ELF-1 (cell line): Measurements from ENCODE around the gene GOLGA6L7.
"Not testable (repeated sequence)": the region's sequence is repeated elsewhere in the genome, so short reads cannot be mapped to it uniquely, and the experiment has no call there.

Experiments
- DNase-seq: peaks from one replicate; pipeline ENCODE4 v3.0.0-alpha.2; 2016; ENCODE audit warnings: low read depth, low spot score

The GOLGA6L7 gene

DNA sequence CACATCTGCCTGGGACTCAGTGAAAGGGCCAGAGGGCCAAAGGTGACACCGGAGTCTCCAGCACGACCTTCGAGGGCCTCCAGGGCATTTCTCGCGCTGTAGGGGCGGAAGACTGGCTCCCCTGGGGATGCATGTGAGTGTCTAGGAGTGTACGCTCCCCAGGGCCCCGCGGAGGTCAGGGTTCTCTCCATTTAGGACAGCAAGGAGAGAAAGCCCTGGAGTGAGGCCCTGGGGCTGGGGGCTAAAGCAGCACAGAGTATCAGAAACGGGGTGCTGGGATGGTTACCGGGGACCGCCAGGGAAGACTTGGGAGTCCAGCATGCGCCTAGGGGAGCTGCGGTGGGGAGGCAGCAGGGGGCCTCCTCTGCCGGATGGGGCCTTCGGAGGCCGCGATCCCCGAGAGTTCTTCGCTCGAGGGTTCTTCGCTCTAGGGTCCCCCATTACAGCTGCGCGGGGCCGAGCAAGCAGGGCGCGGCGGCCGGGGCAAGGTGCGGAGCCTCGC is 36.7 kb upstream of the GOLGA6L7 start:
- DNase-seq: peak; percentile 39

DNA sequence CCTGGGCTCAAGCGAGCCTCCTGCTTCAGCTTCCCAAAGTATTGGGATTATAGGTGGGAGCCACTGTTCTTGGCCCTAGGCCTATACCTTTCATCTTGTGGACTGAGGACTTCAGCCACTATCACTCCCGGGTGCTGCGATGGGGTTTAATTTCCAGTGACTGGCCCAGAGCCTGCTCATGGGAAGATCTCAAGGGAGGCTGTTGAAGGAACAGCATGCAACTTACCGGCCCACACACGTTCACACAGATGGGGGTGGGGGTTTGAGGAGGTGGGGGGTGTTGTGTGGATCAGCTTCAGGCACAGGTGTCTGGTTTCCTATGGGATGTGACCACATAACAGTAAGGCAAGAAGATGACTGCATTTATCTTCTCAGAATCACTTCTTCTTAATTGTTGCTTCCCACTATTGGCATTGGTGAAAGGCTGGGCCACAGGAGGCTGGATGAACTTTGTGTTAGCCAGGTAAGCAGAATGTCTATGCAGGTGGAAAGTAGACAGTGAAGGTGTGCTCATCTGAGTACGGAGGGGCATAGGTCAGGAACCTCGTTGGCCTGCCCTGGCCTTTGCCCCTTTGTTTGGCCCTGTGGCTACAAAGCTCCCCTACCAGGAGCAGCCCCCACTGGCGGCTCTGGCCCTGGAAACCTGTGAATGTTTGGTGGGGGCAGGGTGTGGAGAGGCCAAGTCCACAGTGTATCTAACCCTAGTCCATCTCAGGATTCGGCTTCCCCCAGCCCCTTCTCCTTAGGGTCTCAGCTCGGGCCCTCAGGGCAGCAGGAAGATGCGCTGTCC is 35.9 kb upstream of the GOLGA6L7 start:
- DNase-seq: no peak

DNA sequence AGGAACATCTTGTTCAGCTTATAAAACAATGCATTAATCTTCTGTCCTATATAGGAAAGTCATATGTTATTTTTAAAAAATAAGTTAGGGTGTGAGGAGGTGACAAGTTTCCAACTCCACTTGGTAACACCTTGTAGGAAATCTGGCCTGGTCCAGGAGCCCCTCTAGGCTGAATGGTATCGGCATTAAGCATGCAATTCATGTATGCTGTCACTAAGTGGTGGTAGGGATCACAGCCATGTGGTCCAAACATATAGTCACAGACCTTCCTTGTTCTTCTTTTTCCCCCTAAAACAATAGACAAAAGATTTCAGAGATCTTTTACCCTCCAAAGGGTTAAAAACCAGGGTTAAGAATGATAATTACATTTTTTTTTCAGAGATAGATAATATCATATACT is 33.2 kb upstream of the GOLGA6L7 start:
- DNase-seq: no peak

DNA sequence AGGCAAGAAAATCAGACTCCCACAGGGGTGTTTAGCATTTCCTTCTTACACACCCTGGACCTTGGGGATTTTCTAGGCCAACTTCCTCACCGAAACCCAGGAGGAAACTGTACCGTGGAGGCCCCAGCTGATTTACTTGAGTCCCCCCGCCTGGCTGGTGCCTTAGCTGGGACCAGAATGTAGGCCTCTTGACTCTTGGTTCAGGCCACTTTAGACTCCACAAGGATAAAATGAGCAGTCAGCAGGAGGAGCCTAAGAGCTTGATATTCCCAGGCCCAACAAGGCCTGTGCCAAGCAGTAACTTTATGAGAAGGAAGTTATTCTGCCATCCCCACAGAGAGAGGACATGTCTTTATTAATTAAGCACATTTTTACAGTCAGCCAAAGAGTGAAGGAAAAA is 32.7 kb upstream of the GOLGA6L7 start:
- no peak for DNase-seq

DNA sequence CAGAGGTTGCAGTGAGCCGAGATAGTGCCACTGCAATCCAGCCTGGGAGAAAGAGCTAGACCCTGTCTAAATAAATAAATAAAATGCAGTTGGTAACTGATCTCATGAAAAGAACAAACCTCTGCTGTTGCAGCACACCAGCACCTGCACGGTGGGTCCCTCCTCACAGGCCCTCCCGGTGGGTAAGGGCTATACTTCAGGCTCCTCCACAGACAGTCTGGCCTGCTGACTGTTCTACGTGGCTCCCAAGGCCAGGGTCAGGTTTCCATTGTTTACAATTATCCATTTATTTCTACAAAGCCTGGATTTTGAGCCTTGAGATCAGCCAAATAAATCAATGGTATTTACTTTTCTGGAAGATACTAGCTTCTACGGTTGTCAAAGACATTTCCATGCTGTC is 32.2 kb upstream of the GOLGA6L7 start:
- no peak for DNase-seq

DNA sequence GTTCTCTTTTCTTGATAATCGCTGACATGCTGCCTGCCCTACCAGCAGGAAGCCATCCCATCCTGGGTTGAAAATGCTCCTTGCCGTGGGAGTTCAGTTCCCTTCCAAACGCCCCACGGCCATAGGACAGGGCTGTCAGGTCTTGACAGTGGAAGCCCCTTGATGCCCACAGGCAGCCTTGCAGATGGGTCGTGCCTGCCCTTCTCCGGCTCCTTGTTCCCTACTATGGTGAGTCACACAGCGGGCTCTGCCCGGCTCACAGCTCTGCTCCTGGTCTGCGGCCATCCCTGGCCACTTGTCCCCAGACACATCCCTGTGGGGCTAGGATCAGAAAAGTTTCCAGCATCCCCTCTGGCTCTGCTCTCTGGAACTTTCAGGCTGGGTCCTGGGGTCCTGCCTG is 31.1 kb upstream of the GOLGA6L7 start:
- DNase-seq: no peak

DNA sequence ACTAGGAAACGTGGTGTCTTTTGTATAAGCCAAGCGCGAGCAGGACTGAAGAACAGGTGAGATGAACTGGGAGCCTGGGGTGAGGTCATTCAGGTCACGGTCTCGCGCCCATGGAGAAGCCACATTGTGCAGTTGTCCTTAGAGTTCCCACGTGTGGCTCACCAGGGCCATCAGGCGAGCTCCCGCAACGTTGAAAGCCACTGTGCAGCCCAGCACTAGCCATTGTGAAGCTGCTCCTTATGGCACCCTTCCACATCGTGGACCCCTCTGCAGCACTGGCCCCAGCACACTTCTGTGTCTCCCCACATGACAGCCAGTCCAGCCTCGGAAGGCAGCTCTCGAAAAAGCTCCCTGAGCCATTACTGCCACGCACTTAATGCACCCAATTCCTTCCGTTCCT is 29.8 kb upstream of the GOLGA6L7 start:
- no peak for DNase-seq

DNA sequence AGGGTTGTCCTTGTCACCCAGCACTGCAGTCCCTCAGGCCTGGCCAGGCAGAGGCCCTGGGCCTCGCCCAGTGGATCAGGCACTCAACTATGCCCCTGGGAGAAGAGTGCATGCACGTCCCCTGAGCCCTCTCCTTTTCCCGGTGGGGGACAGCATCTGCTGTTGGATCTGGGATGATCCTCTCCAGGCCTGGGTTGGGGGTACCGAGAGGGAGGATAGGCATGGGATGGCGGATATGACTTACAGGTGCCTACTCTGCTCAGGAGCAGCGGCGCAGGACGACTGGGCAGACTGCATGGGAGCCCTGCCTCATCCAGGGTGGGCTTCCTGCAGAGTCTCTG is 28.4 kb upstream of the GOLGA6L7 start:
- no peak for DNase-seq

DNA sequence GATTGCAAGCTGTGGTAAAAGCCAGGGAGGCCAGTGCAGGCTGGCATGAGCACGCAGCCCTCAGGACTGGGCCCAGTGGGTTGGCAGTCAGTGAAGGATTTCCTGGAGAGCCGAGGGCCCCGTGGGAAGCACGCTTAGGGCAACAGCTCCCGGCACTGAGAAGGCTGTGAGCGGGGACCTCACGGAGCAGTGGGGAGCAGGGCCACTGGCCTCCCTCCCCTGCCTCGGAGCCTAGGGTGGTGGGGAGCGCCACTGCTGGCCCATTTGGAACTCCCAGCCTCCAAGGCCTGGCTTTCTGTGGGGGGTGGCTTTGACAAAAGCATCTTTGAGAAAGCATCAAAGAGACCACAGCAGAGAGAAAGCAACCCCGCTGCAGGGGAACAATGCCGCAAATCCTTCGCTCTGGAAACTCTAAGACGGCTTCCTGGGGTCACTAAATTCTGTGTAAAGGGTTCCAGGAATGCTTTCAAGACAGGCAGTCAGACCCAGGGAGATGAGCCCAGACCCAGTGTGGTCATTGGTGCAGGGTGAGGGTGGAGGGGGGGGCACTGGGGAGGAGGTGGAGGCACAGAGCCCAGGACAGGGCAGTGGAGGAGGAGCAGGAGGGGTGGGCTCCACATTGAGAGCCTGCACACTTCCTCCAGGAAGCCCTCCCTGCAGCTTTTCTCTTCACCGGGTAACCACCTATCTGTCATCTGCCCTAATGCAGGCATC is 27.8 kb upstream of the GOLGA6L7 start:
- DNase-seq: peak; percentile 76

DNA sequence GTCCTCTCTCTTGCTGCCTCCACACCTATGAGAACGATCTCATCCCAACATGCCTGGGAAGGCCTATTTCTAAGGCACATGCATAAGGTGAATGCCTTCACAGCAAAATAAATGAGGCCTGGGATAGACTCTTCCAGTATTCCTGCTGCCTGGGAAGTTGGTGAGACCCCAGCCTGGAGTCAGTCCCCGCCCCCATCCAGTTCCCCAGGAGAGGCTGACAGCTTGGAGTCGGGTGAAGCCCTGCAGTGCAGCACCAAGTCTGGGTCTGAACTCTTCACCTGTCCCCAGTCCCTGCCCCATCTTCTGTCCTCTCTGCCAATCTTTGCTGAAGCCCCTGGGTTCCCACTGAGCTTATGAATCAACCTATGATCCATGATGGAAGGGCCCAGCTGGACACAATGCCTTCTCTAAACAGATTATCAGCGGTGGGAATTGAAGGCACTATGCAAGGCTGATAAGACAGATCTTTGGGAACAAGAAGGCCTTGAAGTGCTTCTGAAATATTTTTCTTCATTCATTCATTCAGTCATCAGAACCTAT is 27.1 kb upstream of the GOLGA6L7 start:
- DNase-seq: peak; percentile 21

DNA sequence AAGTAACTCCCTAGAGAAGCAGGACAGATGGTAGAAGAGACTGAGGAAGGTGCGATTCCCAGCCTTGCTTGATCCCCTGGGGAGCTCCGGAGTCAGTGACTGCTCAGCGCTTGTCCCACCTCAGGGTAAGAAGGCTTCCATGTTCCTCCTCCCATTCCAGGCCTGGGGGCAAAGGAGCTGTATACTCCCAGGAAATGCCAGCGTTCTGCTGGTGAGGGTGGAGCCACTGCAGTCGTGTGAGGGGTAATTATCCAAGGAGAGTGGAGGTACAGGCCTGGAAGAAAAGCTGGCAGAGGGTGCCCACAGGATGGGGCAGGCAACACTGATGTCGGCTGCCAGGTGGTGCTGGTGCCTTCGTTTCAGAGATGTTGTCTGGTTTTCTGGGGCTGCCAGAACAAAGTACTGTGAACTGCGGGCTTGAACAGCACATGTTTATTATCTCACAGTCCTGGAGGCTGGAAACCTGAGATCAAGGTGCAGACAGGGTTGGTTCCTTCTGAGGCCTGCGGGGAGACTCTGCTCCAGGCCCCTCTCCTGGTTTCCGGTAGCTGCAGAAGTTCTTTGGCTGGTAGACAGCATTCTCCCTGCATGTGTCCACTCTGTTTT is 25.2 kb upstream of the GOLGA6L7 start:
- peak; percentile 64 for DNase-seq

DNA sequence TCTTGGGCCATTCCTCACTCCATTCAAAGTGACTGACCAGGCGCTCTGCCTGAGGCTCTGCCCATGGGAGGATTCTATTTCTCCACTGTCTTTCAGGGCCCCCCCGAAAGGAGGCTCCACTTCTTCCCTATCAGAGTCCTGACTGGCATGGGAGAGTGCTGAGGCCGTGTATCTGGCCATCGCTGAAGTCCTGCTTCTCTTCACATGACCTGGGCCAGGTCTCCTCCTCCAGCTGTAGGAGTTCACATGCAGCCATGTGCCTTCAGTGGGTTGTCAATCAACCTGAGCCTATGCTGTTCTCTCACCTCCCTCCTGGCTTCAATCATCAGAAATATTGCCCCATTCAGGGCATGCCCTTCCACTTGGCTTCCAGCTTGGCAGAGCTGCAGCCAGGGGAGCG is 24.6 kb upstream of the GOLGA6L7 start:
- no peak for DNase-seq

DNA sequence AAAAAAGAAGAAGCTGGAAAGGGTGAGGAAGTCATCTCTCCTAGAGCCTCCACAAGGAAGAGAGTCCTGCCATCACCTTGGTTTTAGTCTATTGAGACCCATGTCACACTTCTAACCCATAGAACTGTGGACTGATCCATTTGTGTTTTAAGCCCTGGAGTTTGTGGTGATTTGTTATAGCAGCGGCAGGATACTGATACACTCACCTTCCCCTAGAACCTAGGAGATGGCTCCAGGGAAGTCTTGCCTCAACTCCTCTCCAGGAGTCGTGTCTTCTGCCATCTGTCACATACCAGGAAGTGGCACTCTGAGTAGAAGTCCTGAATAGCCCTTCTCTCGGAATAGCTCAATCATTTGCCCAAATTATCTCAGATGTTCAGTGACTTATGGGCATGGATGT is 22.7 kb upstream of the GOLGA6L7 start:
- no peak for DNase-seq

DNA sequence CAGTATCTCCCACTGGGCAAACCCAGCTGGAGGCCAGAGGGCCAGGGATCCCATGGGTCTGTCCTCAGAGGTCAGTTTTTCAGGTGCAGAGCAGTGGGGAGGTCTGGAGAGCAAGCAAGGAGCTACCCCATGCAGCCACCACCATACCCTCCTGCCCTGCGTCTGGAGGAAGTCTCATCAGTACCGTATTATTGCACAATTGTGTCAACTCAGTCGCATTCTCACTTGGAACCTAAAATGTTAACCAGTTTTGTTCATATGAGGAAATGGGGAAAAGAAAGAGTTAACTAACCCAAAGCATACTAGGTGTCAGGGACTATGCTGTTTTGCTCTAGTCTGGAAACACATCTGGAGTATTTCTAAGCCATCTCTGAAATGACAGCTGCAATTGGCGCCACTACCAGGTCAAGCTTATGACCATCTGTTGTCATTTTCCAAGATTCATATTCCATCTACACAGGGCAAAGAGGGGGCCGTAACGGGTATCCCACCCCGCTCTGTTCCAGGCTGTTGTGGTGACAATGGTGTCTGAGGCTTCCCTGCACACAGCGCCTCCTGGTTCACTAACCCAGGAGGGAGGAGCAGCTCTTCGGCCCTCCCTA is 20.4 kb upstream of the GOLGA6L7 start:
- no peak for DNase-seq

DNA sequence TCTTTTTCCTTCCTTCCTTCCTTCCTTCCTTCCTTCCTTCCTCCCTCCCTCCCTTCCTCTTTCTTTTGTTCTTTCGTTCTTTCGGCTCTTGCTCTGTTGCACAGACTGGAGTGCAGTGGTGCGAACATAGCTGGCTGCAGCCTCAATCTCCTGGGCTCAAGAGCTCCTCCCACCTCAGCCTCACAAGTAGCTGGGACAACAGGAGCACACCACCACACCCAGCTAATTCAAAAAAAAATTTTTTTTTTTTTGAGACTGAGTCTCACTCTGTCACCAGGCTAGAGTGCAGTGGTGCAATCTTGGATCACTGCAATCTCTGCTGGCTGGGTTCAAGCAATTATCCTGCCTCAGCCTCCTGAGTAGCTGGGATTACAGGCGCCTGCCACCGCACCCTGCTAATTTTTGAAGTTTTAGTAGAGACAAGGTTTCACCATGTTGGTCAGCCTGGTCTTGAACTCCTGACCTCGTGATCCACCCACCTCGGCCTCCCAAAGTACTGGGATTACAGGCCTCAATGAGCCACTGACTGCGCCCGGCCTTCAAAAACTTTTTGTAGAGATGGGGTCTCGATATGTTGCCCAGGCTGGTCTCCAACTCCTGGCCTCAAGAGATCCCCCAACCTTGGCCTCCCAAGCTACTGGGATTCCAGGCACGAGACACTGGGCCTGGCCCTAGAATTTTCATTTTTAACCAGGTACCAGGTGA is 13.3 kb upstream of the GOLGA6L7 start:
- not testable (repeated sequence) for DNase-seq

DNA sequence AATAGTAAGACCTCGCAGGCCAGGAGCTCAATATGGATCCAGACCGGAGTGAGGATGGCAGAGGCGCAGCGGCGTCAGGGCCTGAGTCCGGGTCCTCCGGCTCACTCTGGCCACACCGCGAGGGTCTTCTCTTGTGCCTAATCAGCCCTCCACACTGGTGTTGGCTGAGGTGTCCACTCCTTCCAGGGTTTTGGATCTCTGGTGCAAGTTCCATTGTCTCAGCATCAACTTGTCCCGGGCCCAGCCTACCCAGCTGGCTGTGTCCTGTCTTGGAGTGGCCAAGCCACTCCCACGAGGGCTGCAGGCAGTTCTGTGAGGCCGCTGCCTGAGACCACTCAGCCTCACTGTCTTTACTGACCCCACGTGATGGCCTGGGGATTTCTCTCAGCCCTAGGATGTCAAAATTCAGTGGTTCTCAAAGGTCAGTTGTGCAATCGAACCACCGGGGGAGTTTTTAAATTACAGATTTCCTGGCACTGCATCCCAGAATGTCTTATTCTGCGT is 12.6 kb upstream of the GOLGA6L7 start:
- DNase-seq: no peak

DNA sequence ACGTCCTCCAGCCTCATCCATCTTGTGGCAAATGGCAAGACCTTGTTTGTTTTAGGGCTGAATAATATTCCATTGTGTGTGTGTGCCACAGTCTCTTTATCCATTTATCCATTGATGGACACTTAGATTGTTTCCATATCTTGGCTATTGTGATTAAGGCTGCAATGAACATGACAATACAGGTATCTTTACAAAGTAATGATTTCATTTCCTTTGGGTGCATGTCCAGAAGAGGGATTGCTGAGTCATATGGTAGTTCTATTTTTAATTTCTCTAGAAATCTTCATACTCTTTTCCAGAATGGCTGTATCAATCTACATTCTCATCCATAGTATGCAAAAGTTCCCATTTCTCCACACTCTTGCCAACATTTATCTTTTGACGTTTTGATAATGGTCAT is 6.1 kb upstream of the GOLGA6L7 start:
- not testable (repeated sequence) for DNase-seq

DNA sequence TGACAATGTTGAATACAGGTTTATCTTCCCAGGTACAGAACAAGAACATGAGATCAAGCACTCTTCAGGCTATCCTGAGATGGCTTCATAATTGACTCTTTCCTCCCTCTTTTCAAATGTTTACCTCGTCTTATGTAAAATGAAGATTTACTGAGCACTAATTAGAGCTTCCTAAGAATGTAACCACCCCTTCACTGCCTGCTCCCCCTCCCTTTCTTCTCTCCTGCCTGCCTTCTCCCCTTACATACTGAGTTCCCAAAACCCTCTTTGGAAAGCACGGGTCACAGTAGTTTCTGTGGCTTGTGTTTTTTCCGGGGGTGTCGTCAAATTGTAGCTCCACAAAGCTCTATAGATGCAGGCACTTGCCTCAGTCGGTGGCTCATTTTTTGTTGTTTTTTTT is 5.2 kb upstream of the GOLGA6L7 start:
- not testable (repeated sequence) for DNase-seq

DNA sequence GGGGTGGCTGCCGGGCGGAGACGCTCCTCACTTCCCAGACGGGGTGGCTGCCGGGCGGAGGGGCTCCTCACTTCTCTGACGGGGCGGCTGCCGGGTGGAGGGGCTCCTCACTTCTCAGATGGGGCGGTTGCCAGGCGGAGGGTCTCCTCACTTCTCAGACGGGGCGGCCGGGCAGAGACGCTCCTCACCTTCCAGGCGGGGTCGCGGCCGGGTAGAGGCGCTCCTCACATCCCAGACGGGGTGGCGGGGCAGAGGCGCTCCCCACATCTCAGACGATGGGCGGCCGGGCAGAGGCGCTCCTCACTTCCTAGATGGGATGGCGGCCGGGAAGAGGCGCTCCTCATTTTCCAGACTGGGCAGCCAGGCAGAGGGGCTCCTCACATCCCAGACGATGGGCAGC is 1.3 kb upstream of the GOLGA6L7 start:
- DNase-seq: not testable (repeated sequence)

DNA sequence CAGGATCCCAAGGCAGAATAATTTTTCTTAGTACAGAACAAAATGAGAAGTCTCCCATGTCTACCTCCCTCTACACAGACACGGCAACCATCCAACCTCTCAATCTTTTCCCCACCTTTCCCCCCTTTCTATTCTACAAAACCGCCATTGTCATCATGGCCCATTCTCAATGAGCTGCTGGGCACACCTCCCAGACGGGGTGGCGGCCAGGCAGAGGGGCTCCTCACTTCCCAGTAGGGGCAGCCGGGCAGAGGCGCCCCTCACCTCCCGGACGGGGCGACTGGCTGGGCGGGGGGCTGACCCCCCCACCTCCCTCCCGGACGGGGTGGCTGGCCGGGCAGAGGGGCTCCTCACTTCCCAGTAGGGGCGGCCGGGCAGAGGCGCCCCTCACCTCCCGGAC is 827 bp upstream of the GOLGA6L7 start:
- not testable (repeated sequence) for DNase-seq

DNA sequence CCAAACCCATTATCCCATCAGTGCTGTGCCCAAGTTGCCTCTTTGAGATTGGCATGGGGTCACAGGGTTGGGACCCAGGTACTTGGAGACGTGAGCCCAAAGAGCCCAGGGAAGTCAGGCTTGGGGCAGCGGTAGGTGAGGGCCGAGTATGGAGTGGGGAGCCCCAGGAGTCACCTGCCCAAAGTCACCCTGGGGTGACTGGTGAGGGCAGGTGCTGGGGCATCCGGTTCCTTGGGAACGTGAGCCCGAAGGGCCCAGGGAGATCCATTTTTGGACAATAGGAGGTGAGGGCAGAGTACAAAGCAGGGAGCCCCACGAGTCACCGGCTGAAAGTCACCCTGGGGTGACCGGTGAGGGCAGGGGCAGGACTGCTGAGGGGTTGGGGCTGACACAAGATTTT is 485 bp downstream of the GOLGA6L7 start:
- not testable (repeated sequence) for DNase-seq
